HFFc6 (cell line): ENCODE data around the gene ADGRG2. TPM values are rescaled to one million over a fixed set of nuclear protein-coding genes. Genes with fewer than 3 reads are reported as not detected.

ENCODE experiments used
- DNase-seq: peaks from one replicate; pipeline ENCODE4 v3.0.0-alpha.2; 2018
- H3K27ac Mint-ChIP-seq: 2 replicates; pipeline ENCODE4 v1.8.0; 2020; ENCODE audit warnings: mild to moderate bottlenecking, mixed read lengths
- H3K27me3 Mint-ChIP-seq: 2 replicates; pipeline ENCODE4 v1.8.0; 2021; ENCODE audit warnings: mild to moderate bottlenecking, moderate library complexity, mixed read lengths; ENCODE audit not compliant: insufficient read depth
- H3K36me3 Mint-ChIP-seq: 2 replicates; pipeline ENCODE4 v1.8.0; 2021; ENCODE audit warnings: low read depth, mixed read lengths
- H3K4me1 Mint-ChIP-seq: 2 replicates; pipeline ENCODE4 v1.8.0; 2020; ENCODE audit warnings: low read depth, mixed read lengths
- H3K4me3 Mint-ChIP-seq: 2 replicates; pipeline ENCODE4 v1.8.0; 2020; ENCODE audit warnings: mild to moderate bottlenecking, moderate library complexity, mixed read lengths
- H3K9me3 Mint-ChIP-seq: 2 replicates; pipeline ENCODE4 v1.8.0; 2020; ENCODE audit warnings: mild to moderate bottlenecking, mixed read lengths
- total RNA-seq, 6 experiments: library from RNA; stranded (reverse); fragmentation: NEBNext Ultra II Directional; extraction: Animal tissue kit (Norgen Biotek cat#: 25700); gene quantifications; 2 replicates in 1 of 6; 3 replicates in 5 of 6; pipeline ENCODE4 v1.2.3, GENCODE V29; 2021
- TF ChIP-seq, protein P1 (sequence below): fragments of 200-600 bp; sonication (generic); IDR thresholded peaks from 2 replicates; pipeline ENCODE4 v1.5.0; 2021; ENCODE audit warnings: antibody characterized with exemption, mild to moderate bottlenecking

Gene ADGRG2
- total RNA-seq, 6 experiments from 2014 or later, result not detected

DNA sequence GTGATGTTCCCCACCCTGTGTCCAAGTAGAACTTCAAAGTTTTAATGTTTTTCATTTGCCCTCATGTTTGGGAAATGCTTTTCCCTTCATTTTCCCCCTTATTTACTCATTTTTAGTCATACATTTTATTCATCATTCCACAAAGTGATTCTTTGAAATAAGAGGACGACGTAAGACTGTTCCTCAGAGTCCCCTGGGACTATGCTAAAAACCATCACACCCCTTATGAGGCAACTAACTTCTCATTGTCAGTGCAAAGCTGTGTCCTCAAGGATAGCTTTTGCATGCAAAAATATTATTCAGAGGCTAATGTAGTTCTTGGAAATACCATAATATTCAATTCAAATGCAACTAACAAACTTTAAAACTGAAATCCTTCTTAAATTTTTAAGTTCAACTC lies 14.8 kb upstream of the ADGRG2 start:
- TF ChIP-seq, protein P1, sequence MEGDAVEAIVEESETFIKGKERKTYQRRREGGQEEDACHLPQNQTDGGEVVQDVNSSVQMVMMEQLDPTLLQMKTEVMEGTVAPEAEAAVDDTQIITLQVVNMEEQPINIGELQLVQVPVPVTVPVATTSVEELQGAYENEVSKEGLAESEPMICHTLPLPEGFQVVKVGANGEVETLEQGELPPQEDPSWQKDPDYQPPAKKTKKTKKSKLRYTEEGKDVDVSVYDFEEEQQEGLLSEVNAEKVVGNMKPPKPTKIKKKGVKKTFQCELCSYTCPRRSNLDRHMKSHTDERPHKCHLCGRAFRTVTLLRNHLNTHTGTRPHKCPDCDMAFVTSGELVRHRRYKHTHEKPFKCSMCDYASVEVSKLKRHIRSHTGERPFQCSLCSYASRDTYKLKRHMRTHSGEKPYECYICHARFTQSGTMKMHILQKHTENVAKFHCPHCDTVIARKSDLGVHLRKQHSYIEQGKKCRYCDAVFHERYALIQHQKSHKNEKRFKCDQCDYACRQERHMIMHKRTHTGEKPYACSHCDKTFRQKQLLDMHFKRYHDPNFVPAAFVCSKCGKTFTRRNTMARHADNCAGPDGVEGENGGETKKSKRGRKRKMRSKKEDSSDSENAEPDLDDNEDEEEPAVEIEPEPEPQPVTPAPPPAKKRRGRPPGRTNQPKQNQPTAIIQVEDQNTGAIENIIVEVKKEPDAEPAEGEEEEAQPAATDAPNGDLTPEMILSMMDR, result no peak
- Mint-ChIP-seq H3K9me3 (no peaks in the 10 kb centered on the region), H3K4me1 (no peaks in the 10 kb centered on the region), H3K27ac (no peak overlapping the region), H3K36me3 (no peaks in the 10 kb centered on the region), H3K27me3 (no peaks in the 10 kb centered on the region; the same call in 1 of the 2 replicates), H3K4me3 (no peak overlapping the region)
- no peak for DNase-seq

DNA sequence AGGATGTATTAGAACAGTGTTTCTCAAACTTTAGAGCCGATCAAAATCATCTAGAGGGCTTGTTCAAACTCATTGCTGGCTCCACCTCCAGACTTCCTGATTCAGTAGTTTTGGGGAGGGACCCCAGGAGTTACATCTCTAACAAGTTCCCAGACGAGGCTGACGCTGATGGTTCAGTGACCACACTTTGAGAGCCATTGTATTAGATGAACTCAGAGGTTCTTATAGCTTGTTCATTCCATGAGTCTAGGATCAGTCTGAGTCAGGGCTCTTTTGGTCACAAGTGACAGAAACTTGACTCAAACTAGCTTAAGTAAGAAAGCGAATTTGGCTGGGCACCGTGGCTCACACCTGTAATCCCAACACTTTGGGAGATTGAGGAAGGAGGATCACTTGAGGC lies 11.5 kb upstream of the ADGRG2 start:
- H3K4me3 Mint-ChIP-seq, result no peak overlapping the region
- DNase-seq, result no peak
- H3K27ac Mint-ChIP-seq, result no peak overlapping the region
- H3K36me3 Mint-ChIP-seq, result no peaks in the 10 kb centered on the region
- H3K4me1 Mint-ChIP-seq, result no peaks in the 10 kb centered on the region
- TF ChIP-seq, protein P1, result no peak
- no peaks in the 10 kb centered on the region; the same call in 1 of the 2 replicates for H3K27me3 Mint-ChIP-seq
- no peaks in the 10 kb centered on the region for H3K9me3 Mint-ChIP-seq

DNA sequence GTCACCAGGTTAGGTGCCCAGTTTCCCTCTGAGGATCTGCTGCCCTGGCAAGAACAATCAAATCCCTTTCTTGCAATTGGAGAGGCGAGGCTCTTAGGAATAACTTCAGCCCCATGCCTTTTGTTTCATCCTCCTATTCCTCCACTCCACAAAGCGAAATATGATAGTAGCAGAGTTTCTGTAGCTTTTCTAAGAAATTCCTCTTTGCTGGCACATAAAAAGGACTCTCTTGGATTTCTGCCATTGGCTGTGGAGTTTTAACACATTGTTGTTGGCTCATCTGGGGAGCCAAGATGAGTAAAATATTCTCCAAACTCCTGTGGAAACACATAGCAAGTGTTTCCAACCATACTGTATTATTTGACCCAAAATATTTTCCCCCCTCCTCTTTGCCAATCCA lies 11.0 kb upstream of the ADGRG2 start:
- H3K4me1 Mint-ChIP-seq, result no peaks in the 10 kb centered on the region
- no peak overlapping the region for H3K4me3 Mint-ChIP-seq
- no peak for DNase-seq
- no peaks in the 10 kb centered on the region; the same call in 1 of the 2 replicates for H3K27me3 Mint-ChIP-seq
- no peaks in the 10 kb centered on the region for H3K36me3 Mint-ChIP-seq
- H3K9me3 Mint-ChIP-seq, result no peaks in the 10 kb centered on the region
- no peak overlapping the region for H3K27ac Mint-ChIP-seq
- TF ChIP-seq, protein P1, result no peak

DNA sequence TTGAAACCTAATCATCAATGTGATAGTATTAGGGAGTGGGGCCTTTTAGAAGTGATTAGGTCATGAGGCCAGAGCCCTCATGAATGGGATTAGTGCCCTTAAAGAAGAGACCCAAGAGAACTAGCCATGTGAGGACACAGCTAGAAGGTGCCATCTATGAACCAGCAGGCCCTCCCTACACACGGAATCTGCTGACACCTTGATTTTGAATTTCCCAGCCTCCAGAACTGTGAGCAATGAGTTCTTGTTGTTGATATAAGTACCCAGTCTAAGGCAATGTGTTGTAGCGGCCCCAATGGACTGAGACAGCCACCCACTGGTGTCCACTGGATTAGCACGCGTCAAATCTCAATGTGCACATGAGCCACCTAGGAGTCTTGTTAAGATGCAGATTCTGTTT lies 8.4 kb upstream of the ADGRG2 start:
- DNase-seq, result no peak
- Mint-ChIP-seq H3K9me3 (no peaks in the 10 kb centered on the region), H3K36me3 (no peaks in the 10 kb centered on the region), H3K27me3 (no peaks in the 10 kb centered on the region; the same call in 1 of the 2 replicates), H3K4me1 (no peaks in the 10 kb centered on the region), H3K4me3 (no peak overlapping the region), H3K27ac (no peak overlapping the region)
- TF ChIP-seq, protein P1, result no peak

DNA sequence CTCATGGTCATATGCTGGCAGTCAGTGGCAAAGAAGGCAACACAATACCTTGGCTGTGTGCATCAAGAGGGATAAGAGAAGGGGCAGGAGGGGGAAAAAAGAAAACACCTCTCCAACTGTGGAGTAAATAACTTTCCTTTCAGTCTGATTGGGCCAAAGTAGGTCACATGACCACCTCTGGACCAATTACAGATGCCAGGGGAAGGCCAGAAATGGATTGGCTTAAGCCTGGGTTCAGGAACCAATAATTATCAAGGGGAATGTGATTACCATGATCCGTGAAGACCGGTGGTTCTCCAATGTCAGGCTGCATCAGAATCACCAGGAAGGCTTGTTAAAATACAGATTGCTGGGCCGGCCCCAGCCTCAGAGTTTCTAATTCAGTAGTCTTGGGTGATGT lies 7.4 kb upstream of the ADGRG2 start:
- Mint-ChIP-seq H3K27me3 (no peaks in the 10 kb centered on the region; the same call in 1 of the 2 replicates), H3K36me3 (no peaks in the 10 kb centered on the region)

More for the DNA sequence above, 7.4 kb upstream of the ADGRG2 start:
- H3K9me3 Mint-ChIP-seq, result no peaks in the 10 kb centered on the region
- TF ChIP-seq, protein P1, result no peak
- no peaks in the 10 kb centered on the region for H3K4me1 Mint-ChIP-seq
- H3K27ac Mint-ChIP-seq, result no peak overlapping the region
- no peak overlapping the region for H3K4me3 Mint-ChIP-seq
- DNase-seq, result no peak
